Endometrial microvascular endothelial cells (primary cell): ENCODE data around the gene LRBA. TPM values are rescaled to one million over a fixed set of nuclear protein-coding genes. Genes with fewer than 3 reads are reported as not detected.

ENCODE experiments used
- in situ Hi-C: cut with HindIII; loops from 2 replicates; pipeline ENCODE4 v1.10.0; 2017; ENCODE audit warnings: low sequenced_read_pairs, low pct_unique_long_range_greater_than_20kb; ENCODE audit errors: inconsistent ontology term
- total RNA-seq: library from RNA; depleted of rRNA; stranded (reverse); fragments of >200 nt; gene quantifications from one replicate; pipeline ENCODE4 v1.2.3, GENCODE V29; 2015; ENCODE audit errors: inconsistent ontology term

Gene LRBA
- total RNA-seq, 1 donor from 2014 or later, result 38.9 TPM

DNA sequence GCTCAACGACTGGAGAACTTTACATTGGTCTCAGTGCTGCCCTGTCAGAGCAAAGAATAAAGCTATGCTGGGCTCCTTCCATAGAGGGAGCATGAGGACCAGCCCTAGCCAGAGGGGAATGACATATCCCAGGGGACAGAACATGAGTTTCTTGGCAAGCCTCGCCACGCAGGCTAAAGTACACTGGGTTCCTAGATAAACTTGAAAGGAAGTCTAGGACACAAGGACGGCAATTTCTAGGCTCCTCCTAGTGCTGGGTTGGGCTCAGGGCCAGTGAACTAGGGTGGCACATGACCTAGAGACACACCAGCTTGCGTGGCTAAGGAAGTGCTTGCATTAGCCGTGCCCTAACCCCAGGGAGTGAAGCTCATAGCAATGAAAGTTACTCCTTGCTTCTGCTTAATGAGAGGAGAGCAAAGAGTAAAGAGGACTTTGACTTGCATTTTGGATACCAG lies 292.1 kb downstream of the LRBA start:
- in situ Hi-C loops, result no loop called here

- in situ Hi-C loops, result no loop called here
Observed at GRCh38 chr4:150720973-150721518, 294.0 kb downstream of the LRBA start.

DNA sequence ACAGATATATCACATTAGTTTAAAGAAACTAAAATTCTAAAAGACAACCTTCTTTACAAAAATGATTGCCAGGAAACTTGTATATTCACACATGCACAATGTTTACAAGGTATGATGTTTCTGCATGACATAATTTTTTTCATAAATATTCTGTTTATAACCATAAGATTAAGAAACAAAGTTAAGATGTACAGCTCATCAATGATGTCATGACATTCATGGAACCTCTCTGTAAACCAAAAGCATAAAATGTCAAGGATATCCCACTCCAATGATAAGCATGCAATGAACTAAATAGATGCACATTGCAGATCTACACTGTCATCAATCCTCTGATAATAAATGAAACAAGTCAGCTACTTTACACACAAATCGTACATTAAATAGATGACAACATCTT lies 297.1 kb downstream of the LRBA start:
- in situ Hi-C loops, result no loop called here

- in situ Hi-C loops, result no loop called here
Observed at GRCh38 chr4:150714462-150715438, 300.3 kb downstream of the LRBA start.

DNA sequence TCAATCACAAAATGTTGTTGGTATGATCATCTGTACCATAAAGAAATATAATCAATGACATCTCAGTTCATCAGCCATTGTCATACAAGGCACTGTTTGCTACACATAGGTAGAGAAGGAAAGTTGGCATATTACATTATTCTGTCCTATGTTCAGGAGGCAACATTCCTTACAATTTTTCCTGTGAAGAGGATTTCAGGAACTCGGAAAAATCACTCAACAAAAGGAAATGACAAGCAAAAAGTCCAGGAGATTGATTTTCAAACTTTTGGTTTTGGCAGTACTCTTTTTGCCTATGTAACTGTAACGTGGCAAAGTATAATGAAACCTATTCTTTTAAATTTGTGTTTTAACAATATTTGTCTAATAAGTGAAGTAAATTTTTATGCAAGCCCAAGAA lies 301.8 kb downstream of the LRBA start:
- in situ Hi-C loops, result no loop called here

DNA sequence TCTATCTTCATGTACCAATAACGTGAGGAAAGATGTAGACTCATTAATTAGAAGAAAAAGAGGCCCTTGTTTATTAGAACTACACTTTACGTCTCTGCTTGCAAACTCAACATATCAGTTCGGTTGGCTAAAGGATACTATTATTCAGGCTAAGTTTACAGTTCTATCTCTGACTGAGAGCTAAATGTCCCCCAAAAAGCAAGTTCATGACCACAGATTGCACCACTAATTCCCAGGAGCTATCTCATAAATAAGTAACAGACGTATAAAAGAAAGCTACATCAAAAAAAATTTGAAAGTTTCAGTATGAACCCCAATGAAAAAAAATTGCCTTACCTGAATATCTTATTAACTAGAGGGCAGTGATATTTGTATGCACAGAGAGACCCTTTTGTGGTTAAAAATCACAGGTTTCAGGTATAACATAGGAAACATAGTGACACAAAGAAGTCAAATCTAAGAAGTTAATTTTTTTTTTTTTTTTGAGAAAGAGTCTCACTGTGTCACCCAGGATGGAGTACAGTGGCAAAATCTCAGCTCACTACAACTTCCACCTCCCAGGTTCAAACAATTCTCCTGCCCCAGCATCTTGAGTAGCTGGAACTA lies 304.2 kb downstream of the LRBA start:
- in situ Hi-C loops, result no loop called here

- in situ Hi-C loops, result no loop called here
Observed at GRCh38 chr4:150708004-150708403, 307.1 kb downstream of the LRBA start.

- in situ Hi-C loops, result no loop called here
Observed at GRCh38 chr4:150699599-150699998, 315.5 kb downstream of the LRBA start.

- in situ Hi-C loops, result no loop called here
Observed at GRCh38 chr4:150695162-150695561, 319.9 kb downstream of the LRBA start.

- in situ Hi-C loops, result no loop called here
Observed at GRCh38 chr4:150694438-150694837, 320.6 kb downstream of the LRBA start.

GRCh38 chr4:150683775-150684350 lies 331.2 kb downstream of the LRBA start:
- in situ Hi-C loops, result no loop called here

- in situ Hi-C loops, result no loop called here
Observed at GRCh38 chr4:150682126-150682525, 333.0 kb downstream of the LRBA start.

DNA sequence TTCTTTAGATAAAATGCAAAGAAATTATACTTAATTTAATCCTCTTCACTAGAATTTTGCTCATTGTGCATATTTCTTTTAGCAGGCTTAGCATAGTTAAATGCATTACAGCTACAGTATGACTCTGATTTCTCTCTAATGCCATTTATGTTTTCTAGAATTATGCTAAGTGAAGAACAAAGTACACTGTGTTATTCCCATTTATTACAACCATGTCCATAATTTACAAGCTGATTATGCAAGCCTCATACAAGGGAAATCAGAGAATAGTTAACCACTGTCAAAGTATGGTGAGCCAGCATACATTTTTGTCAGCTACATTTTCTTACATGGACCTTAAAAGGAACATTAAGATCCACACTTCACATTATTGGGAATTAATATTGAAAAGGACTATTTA lies 334.0 kb downstream of the LRBA start:
- in situ Hi-C loops, result no loop called here

DNA sequence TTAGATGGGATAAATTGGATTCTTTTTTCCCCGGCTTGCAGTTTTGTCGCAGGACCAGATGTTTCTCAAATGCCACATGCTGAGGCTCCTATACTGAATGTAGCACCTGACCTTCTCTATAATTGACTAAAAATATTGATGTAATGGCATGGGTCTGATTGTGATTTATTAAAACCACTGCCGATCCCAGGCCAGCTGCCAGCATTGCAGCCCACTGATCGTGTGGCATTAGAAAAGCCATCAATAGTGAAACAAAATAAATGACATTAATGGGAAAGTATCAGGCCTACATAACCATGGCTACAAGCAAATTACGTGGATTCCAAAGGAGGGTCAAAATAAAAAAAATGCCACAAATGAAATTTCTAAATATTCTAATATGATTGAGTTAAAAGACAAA lies 334.4 kb downstream of the LRBA start:
- in situ Hi-C loops, result no loop called here

DNA sequence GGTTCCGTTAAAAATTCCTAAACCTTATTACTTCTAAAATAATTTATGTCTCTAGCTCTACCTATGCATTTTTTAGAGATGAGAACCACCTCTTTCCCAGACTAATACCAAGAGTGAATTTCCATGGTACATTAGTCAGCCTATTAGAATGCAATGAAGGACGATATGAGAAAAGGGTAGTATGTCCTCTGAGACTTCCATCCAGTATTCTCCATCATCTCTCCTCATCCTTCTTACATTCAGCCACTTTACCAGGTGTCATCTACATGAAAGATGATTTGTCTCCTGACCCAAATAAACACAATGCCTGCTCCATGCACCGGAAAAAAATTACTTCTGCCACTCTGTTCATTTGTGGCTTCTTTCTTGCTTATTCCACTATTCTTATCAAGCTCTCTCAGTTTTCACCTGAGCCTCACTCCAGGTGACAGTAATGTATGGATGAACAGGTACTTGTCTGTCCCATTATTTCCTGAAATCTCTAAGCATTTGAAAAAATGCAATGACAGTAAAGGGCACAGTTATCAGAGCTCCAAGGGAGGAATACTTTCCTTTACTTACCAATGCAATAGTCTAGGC lies 335.2 kb downstream of the LRBA start:
- in situ Hi-C loops, result no loop called here

DNA sequence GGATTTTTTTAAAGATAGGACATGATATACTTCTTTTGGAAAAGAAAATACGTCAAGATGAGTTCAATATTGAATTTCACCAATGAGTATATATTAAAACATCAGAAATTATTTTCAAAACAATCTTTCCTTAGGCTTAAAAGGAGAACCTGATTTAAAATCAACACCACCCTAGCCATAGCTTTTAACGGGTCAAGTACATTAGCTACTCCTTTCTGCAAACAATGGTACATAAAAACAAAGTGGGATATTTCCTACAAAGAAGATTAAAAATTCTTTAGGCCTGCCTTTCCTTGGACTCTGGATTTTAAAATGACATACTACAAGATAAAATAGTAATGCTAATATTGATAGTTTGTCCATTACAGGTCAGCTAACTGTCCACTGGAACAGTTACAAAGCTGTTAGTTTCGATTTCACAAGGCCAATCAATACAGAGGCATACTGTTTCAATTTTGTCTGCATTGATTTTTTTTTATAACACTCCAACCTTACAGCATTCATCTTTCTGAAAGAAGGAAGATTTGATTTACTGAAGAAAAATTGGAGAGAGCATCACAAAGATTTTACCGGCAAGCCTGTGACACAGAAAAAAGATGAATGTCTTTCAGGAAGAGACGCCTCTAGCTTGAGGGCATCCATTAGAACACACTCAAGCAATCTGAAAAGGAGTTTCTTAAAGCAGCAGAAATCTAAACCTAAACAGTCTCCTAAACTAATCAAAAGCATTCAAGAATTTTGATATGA lies 335.9 kb downstream of the LRBA start:
- in situ Hi-C loops, result no loop called here

GRCh38 chr4:150673793-150674192 lies 341.3 kb downstream of the LRBA start:
- in situ Hi-C loops, result no loop called here

DNA sequence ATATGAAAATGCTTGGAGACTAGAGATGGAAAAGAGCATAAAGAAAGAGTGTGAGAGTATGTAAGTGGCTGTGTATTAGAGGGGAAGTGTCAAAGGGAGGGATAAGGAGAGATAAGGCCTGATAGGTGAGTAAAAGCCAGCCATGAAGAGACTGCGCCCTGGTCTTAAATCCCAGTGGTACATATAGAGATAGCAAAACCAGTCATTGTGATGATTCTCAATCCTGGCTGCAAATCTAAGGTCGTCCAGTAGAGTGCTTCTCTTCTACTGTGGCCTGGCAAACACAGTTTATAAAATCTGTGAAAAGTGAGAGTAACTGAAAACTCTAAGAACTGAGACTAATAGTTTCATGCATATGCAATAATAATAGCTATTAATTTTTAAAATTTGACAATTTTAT lies 346.3 kb downstream of the LRBA start:
- in situ Hi-C loops, result no loop called here

DNA sequence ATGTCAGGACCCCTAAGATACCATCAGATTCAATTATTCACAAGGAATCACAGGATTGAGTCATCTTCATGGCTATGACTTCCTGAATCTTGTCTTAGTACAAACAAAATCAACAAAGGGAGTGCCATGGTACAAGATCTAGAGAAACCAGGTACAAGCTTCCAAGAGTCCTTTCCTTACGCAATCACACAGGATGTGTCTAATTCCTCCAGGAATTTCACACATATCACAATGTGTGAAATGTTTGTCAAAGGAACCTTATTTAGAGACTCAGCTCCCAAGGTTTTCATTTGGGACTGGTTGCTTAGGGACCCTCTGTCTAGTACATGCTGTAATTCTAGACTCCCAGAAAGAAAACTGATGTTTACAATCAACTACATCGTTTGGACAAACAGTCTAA lies 350.1 kb downstream of the LRBA start:
- in situ Hi-C loops, result no loop called here
